ENCODE data around the gene TUSC2. TPM values are rescaled to one million over a fixed set of nuclear protein-coding genes. Genes with fewer than 3 reads are reported as not detected.

The TUSC2 gene
- polyA plus RNA-seq, 1 of the 3 experiments (the other 2 are of a cell fraction): 58.7 TPM

- TF ChIP-seq ZBTB33 (IDR thresholded peaks at IDR 0.05; ENCODE audit: borderline replicate concordance, low read depth) (no peak), MXI1 (IDR thresholded peaks at IDR 0.05; ENCODE audit: low read depth, low read length) (peak; percentile 80), NFIC (IDR thresholded peaks at IDR 0.05; ENCODE audit: borderline replicate concordance) (no peak), REST (IDR thresholded peaks at IDR 0.05; ENCODE audit: low read depth, low read length) (no peak), RFX5 (IDR thresholded peaks at IDR 0.05; ENCODE audit: low read length) (no peak), PBX3 (IDR thresholded peaks at IDR 0.05) (no peak), RAD21 (IDR thresholded peaks at IDR 0.05; ENCODE audit: low read length) (no peak)
These were observed 29.0 kb downstream of the TUSC2 start, which contains the start of the genes HYAL3 and NAA80 (continued) for GRCh38 chr3:50298836-50299637.

GRCh38 chr3:50297896-50298725, 29.9 kb downstream of the TUSC2 start:
- peaks cover 10 to 34% of the 10 kb centered on the region in 2 experiments; a peak in 2 of 4 replicates for H3K4me1 ChIP-seq (ENCODE audit: control insufficient read depth in 1 of 2, insufficient read depth in 2 of 2, low read depth in 1 of 2, low read length in 1 of 2)
- no peaks in the 10 kb centered on the region for H3K9me3 ChIP-seq
- H2AFZ ChIP-seq (ENCODE audit: low read depth): peak overlapping the region; percentile 98; the same call in 1 of the 2 replicates
- H3K9ac ChIP-seq: peak overlapping the region; percentile 79
- no peaks in the 10 kb centered on the region for H3F3A ChIP-seq (replicated peaks; ENCODE audit: insufficient read depth)
- peak overlapping the region; percentile 84 to 87 for H3K4me3 ChIP-seq (ENCODE audit: low read depth in 2 of 2, low read length in 1 of 2)
- no peaks in the 10 kb centered on the region for H4K20me1 ChIP-seq (ENCODE audit: insufficient read depth)
- peaks cover 0 to 6% of the 10 kb centered on the region in 2 experiments for H3K36me3 ChIP-seq (replicated peaks in 1 of 2; ENCODE audit: control insufficient read depth in 1 of 2, insufficient read depth in 2 of 2, low read length in 1 of 2)
- ChIA-PET CTCF (interaction anchor here (0.6 to 7.7 kb wide), 9 partner anchors 20 to 253 kb away, joined by 3 to 45 read pairs (median 7); partner anchors contain the start of gene LSMEM2), POLR2A (no interaction called here)
- TF ChIP-seq CTCF (IDR thresholded peaks at IDR 0.05): 0 out of 2 replicates have a peak, but pooled peaks have one; percentile 23
- no peak for TF ChIP-seq SIN3A (IDR thresholded peaks at IDR 0.05; ENCODE audit: borderline replicate concordance, low read depth, low read length)
- peak overlapping the region; percentile 62 to 84; a peak in 2 of 4 replicates for H3K27ac ChIP-seq (ENCODE audit: low read depth in 2 of 2, low read length in 1 of 2)
- no peaks in the 10 kb centered on the region for H3K9me2 ChIP-seq
- H3K79me2 ChIP-seq (ENCODE audit: insufficient read depth): peaks cover 7% of the 10 kb centered on the region; the same call in 1 of the 2 replicates
- DNase-seq: peak; percentile 42
- H3K4me2 ChIP-seq: peak overlapping the region; percentile 95
- 75% methylated on average over 5 of the region's 9 CpGs for WGBS (ENCODE audit: low lambda C conversion rate)
- no peaks in the 10 kb centered on the region for H3K27me3 ChIP-seq (ENCODE audit: insufficient read depth)
